ENCODE measurements around the gene THRAP3. TPM values are rescaled to one million over a fixed set of nuclear protein-coding genes. Genes with fewer than 3 reads are reported as not detected.
A peak's percentile ranks its signal among the peaks of the same experiment; 100 is the strongest.

Gene THRAP3
- total RNA-seq, 2 donors from 2014 or later: 108 to 110 TPM

DNA sequence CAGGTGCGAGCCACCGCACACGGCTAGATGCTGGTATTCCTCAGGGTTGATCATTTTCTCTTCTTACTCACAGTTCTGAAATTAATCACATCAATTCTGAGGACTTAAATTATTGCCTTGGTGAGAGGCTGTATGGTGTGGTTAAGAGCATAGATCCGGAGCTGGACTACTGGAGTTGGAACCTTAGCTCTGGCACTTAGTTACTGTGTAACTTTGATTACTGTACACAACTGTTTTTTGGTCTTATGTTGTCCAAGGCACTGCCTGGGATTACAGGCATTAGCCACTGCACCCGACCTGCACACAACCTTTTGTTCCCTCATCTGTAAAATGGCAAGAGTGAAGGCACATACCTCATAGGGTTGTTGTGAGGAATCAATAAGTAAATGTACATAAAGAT, 25.6 kb upstream of the THRAP3 start:
- DNase-seq (no peak), ATAC-seq (replicated peaks in 1 of 2) (no peak)
- Mint-ChIP-seq H3K27ac (no peak overlapping the region), H3K4me3 (no peak overlapping the region), H3K36me3 (ENCODE audit: insufficient read depth in 2 of 2) (no peaks in the 10 kb centered on the region), H3K4me1 (ENCODE audit: low read depth) (peaks cover 5% of the 10 kb centered on the region), H3K27me3 (ENCODE audit: low read depth) (peaks cover 7% of the 10 kb centered on the region), H3K9me3 (no peaks in the 10 kb centered on the region)

GRCh38 chr1:36199934-36200741, 24.1 kb upstream of the THRAP3 start:
- H3K36me3 Mint-ChIP-seq (ENCODE audit: insufficient read depth in 2 of 2): no peaks in the 10 kb centered on the region
- peaks cover 7% of the 10 kb centered on the region for H3K27me3 Mint-ChIP-seq (ENCODE audit: low read depth)
- no peak for ATAC-seq (replicated peaks in 1 of 2)
- peaks cover 6% of the 10 kb centered on the region for H3K4me1 Mint-ChIP-seq (ENCODE audit: low read depth)
- no peak for DNase-seq
- H3K9me3 Mint-ChIP-seq: no peaks in the 10 kb centered on the region
- H3K4me3 Mint-ChIP-seq: no peak overlapping the region
- no peak overlapping the region for H3K27ac Mint-ChIP-seq

DNA sequence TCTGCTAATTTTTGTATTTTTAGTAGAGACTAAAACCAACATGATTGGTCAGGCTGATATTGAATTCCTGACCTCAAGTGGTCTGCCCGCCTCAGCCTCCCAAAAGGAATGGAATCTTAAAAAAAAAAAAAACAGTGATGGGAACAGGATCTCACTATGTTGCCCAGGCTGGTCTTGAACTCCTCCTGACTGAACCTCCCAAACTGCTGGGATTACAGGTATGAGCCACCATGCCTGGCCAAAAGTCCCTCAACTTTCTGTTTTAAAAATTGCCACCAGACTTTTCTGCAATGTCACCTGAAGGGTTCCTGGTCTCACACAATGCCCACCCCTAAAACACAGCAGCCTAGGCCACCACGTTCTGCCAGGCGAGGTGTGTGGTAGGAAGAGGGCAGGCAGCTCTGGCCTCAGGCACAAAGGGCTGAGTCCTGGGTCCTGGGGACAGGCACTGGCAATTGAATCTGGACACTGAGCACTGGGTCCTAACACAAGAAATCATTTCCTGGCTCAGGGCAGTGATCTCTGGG, 21.2 kb upstream of the THRAP3 start:
- H3K36me3 Mint-ChIP-seq (ENCODE audit: insufficient read depth in 2 of 2): no peaks in the 10 kb centered on the region
- H3K9me3 Mint-ChIP-seq: no peaks in the 10 kb centered on the region
- DNase-seq (no peak), ATAC-seq (replicated peaks in 1 of 2) (no peak)
- H3K4me3 Mint-ChIP-seq: no peak overlapping the region
- no peak overlapping the region for H3K27ac Mint-ChIP-seq
- H3K27me3 Mint-ChIP-seq (ENCODE audit: low read depth): peaks cover 7% of the 10 kb centered on the region
- H3K4me1 Mint-ChIP-seq (ENCODE audit: low read depth): peaks cover 16% of the 10 kb centered on the region

- ATAC-seq (replicated peaks in 1 of 2) (no peak), DNase-seq (no peak)
- Mint-ChIP-seq H3K27me3 (ENCODE audit: low read depth) (peaks cover 7% of the 10 kb centered on the region), H3K4me1 (ENCODE audit: low read depth) (peaks cover 16% of the 10 kb centered on the region), H3K4me3 (no peak overlapping the region), H3K9me3 (no peaks in the 10 kb centered on the region), H3K27ac (no peak overlapping the region), H3K36me3 (ENCODE audit: insufficient read depth in 2 of 2) (no peaks in the 10 kb centered on the region)
Observed at GRCh38 chr1:36203554-36204346, 20.5 kb upstream of the THRAP3 start.

- peaks cover 16% of the 10 kb centered on the region for H3K4me1 Mint-ChIP-seq (ENCODE audit: low read depth)
- no peak overlapping the region for H3K27ac Mint-ChIP-seq
- no peaks in the 10 kb centered on the region for H3K36me3 Mint-ChIP-seq (ENCODE audit: insufficient read depth in 2 of 2)
- no peak for ATAC-seq (replicated peaks in 1 of 2)
- peaks cover 7% of the 10 kb centered on the region for H3K27me3 Mint-ChIP-seq (ENCODE audit: low read depth)
- no peak overlapping the region for H3K4me3 Mint-ChIP-seq
- H3K9me3 Mint-ChIP-seq: no peaks in the 10 kb centered on the region
- no peak for DNase-seq
Observed at GRCh38 chr1:36204347-36204909, 19.8 kb upstream of the THRAP3 start.

DNA sequence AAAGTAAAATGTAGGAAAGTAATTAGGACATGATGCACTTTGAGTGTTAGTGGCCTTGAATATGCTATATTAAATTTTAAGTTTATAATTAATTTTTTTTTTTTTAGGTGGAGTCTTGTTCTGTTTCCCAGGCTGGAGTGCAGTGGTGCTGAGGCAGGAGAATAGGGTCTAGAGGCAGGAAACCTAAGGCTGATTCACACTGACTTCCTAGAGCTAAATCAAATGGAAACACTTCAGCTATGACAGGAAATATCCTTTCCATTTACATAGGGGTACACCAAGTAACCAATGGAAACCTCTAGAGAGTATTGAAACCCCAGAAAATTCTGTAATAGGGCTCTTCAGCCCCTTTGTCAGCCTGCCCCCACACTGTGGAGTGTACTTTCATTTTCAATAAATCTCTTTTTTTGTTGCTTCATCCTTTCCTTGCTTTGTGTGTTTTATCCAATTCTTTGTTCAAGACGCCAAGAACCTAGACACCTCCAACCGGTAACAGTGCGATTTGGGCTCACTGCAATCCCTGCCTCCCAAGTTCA, 17.9 kb upstream of the THRAP3 start:
- DNase-seq (no peak), ATAC-seq (replicated peaks in 1 of 2) (peak; percentile 13 to 51)
- peaks cover 16% of the 10 kb centered on the region for H3K4me1 Mint-ChIP-seq (ENCODE audit: low read depth)
- no peaks in the 10 kb centered on the region for H3K9me3 Mint-ChIP-seq
- H3K36me3 Mint-ChIP-seq (ENCODE audit: insufficient read depth in 2 of 2): no peaks in the 10 kb centered on the region
- H3K4me3 Mint-ChIP-seq: peak overlapping the region in 1 of 2 donors; percentile 45
- no peaks in the 10 kb centered on the region for H3K27me3 Mint-ChIP-seq (ENCODE audit: low read depth)
- no peak overlapping the region for H3K27ac Mint-ChIP-seq

GRCh38 chr1:36207339-36207738, 16.9 kb upstream of the THRAP3 start:
- Mint-ChIP-seq H3K27me3 (ENCODE audit: low read depth) (no peaks in the 10 kb centered on the region), H3K9me3 (no peaks in the 10 kb centered on the region), H3K36me3 (ENCODE audit: insufficient read depth in 2 of 2) (no peaks in the 10 kb centered on the region), H3K4me1 (ENCODE audit: low read depth) (peaks cover 16% of the 10 kb centered on the region), H3K27ac (no peak overlapping the region), H3K4me3 (no peak overlapping the region)
- ATAC-seq (replicated peaks in 1 of 2) (no peak), DNase-seq (no peak)

DNA sequence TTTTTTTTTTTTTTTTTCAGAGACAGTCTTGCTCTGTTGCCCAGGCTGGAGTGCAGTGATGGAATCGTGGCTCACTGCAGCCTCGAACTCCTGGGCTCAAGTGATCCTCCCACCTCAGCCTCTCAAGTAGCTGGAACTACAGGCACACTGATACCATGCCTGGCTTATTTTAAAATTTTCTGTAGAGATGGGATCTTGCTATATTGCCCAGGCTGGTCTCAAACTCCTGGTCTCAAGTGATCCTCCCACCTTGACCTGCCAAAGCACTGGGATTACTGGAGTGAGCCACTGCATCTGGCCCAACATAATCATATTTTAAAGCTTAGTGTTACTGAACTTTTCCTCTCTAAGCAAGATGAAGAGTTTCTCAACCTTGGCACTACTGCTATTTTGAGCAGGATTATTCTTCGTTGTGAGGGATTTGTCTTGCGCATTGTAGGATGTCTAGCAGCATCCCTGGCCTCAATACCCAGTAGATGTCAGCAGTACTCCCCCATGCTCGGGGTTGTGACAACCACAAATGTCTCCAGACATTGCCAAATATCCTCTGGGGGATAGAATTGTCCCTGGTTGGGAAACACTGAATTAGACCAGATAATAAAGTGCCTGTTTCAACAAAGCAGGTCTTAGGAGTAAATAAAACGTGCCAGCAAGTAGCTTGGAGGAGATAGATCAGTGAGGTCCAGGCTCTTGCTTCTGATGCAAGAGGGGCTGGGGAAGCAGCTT, 15.1 kb upstream of the THRAP3 start:
- no peak for DNase-seq
- ATAC-seq (replicated peaks in 1 of 2): no peak
- Mint-ChIP-seq H3K27me3 (ENCODE audit: low read depth) (no peaks in the 10 kb centered on the region), H3K36me3 (ENCODE audit: insufficient read depth in 2 of 2) (no peaks in the 10 kb centered on the region), H3K4me3 (no peak overlapping the region), H3K27ac (no peak overlapping the region), H3K9me3 (no peaks in the 10 kb centered on the region), H3K4me1 (ENCODE audit: low read depth) (peaks cover 16% of the 10 kb centered on the region)

- no peaks in the 10 kb centered on the region for H3K9me3 Mint-ChIP-seq
- no peak overlapping the region for H3K4me3 Mint-ChIP-seq
- no peak for ATAC-seq (replicated peaks in 1 of 2)
- peaks cover 10% of the 10 kb centered on the region for H3K4me1 Mint-ChIP-seq (ENCODE audit: low read depth)
- no peak overlapping the region for H3K27ac Mint-ChIP-seq
- H3K27me3 Mint-ChIP-seq (ENCODE audit: low read depth): no peaks in the 10 kb centered on the region
- no peak for DNase-seq
- H3K36me3 Mint-ChIP-seq (ENCODE audit: insufficient read depth in 2 of 2): no peaks in the 10 kb centered on the region
Observed at GRCh38 chr1:36211307-36211706, 12.9 kb upstream of the THRAP3 start.

- Mint-ChIP-seq H3K9me3 (no peaks in the 10 kb centered on the region), H3K27me3 (ENCODE audit: low read depth) (no peaks in the 10 kb centered on the region), H3K4me1 (ENCODE audit: low read depth) (peaks cover 5% of the 10 kb centered on the region), H3K36me3 (ENCODE audit: insufficient read depth in 2 of 2) (no peaks in the 10 kb centered on the region), H3K27ac (no peak overlapping the region), H3K4me3 (no peak overlapping the region)
- DNase-seq (no peak), ATAC-seq (replicated peaks in 1 of 2) (no peak)
Observed at GRCh38 chr1:36211841-36212240, 12.4 kb upstream of the THRAP3 start.

- H3K27ac Mint-ChIP-seq: no peak overlapping the region
- H3K27me3 Mint-ChIP-seq (ENCODE audit: low read depth): no peaks in the 10 kb centered on the region
- ATAC-seq (replicated peaks in 1 of 2) (no peak), DNase-seq (no peak)
- H3K4me1 Mint-ChIP-seq (ENCODE audit: low read depth): peaks cover 8% of the 10 kb centered on the region
- no peaks in the 10 kb centered on the region for H3K36me3 Mint-ChIP-seq (ENCODE audit: insufficient read depth in 2 of 2)
- H3K4me3 Mint-ChIP-seq: no peak overlapping the region
- no peaks in the 10 kb centered on the region for H3K9me3 Mint-ChIP-seq
Observed at GRCh38 chr1:36212782-36213181, 11.5 kb upstream of the THRAP3 start.

DNA sequence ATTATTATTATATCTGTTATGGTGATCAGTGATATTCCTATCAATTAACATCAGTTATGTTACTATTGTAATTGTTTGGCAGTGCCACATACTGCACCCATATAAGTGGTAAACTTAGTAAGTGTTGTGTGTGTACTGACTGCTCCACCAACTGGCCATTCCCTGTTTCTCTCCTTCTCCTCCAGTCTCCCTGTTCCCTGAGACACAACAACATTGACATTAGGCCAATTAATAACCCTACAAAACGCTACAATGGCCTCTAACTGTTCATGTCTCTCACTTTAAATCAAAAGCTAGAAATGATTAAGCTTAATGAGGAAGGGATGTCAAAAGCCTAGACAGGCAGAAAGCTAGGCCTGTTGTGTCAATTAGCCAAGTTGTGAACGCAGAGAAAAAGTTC, 6.6 kb upstream of the THRAP3 start:
- H3K4me1 Mint-ChIP-seq (ENCODE audit: low read depth): peaks cover 14% of the 10 kb centered on the region
- no peaks in the 10 kb centered on the region for H3K27me3 Mint-ChIP-seq (ENCODE audit: low read depth)
- no peaks in the 10 kb centered on the region for H3K9me3 Mint-ChIP-seq
- H3K4me3 Mint-ChIP-seq: no peak overlapping the region
- DNase-seq: no peak
- no peaks in the 10 kb centered on the region for H3K36me3 Mint-ChIP-seq (ENCODE audit: insufficient read depth in 2 of 2)
- no peak overlapping the region for H3K27ac Mint-ChIP-seq
- no peak for ATAC-seq (replicated peaks in 1 of 2)

All from activated T-cell treated with anti-CD3 and anti-CD28 coated beads, Interleukin-2, amount 50 U/mL, for 72 hours (primary cell).